ENCODE measurements around the gene BBX.

Gene BBX

GRCh38 chr3:107854733-107855132 lies 332.0 kb downstream of the BBX start:
- DNase-seq: no peak

- no peak for DNase-seq
Measured at GRCh38 chr3:107855710-107856109, 332.9 kb downstream of the BBX start.

- DNase-seq: no peak
Measured at GRCh38 chr3:107857854-107858253, 335.1 kb downstream of the BBX start.

- no peak for DNase-seq
Measured at GRCh38 chr3:107858876-107859275, 336.1 kb downstream of the BBX start.
